Activated naive CD8-positive, alpha-beta T cell treated with anti-CD3 and anti-CD28 coated beads for 36 hours (primary cell): Measurements from ENCODE around the gene OR5B3. TPM values are rescaled to one million over a fixed set of nuclear protein-coding genes. Genes with fewer than 3 reads are reported as not detected.

Source experiments
- DNase-seq: peaks from one replicate; pipeline ENCODE4 v3.0.0; 2021
- H3K27ac Mint-ChIP-seq: one replicate; pipeline ENCODE4 v1.8.0; 2022; ENCODE audit warnings: mild to moderate bottlenecking, moderate library complexity, mixed read lengths
- H3K27me3 Mint-ChIP-seq: one replicate; pipeline ENCODE4 v1.8.0; 2022; ENCODE audit warnings: mild to moderate bottlenecking, mixed read lengths
- H3K36me3 Mint-ChIP-seq: one replicate; pipeline ENCODE4 v1.8.0; 2021; ENCODE audit warnings: mild to moderate bottlenecking, mixed read lengths
- H3K4me1 Mint-ChIP-seq: one replicate; pipeline ENCODE4 v1.8.0; 2021; ENCODE audit warnings: mixed read lengths
- H3K4me3 Mint-ChIP-seq: one replicate; pipeline ENCODE4 v1.8.0; 2022; ENCODE audit warnings: mild to moderate bottlenecking, moderate library complexity, mixed read lengths
- H3K9me3 Mint-ChIP-seq: one replicate; pipeline ENCODE4 v1.8.0; 2022; ENCODE audit warnings: mixed read lengths
- total RNA-seq, 2 experiments: library from RNA; stranded (reverse); gene quantifications; one replicate each; pipeline ENCODE4 v1.2.3, GENCODE V29; 2021

The OR5B3 gene
- total RNA-seq, 2 experiments from 2014 or later: not detected

GRCh38 chr11:58358969-58359368 lies 47.7 kb downstream of the OR5B3 start, which contains the start of gene OR5B17:
Gene OR5B17, minus strand, starts transcription at chr11:58359069. Its CDS starts 0 bp downstream, at chr11:58359069.
- Mint-ChIP-seq H3K9me3 (no peaks in the 10 kb centered on the region), H3K36me3 (no peaks in the 10 kb centered on the region)

DNA sequence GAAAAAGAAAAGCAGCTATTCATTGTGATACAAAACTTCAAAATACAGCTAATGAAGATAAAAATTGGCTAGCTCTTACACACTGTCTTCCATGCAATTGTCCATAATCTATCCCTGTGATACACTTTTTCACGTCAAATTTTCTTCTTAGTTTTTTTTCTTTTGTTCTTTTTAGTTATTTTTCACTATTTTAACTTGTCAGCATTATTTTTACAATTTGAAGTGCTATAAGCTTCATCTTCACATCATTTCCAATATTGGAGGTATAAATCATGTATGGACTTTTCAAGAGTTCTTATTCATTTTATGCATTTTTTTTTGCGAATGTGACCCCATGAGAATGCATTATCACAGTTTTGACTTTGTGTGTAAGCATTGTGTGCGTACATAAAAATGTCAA lies 51.9 kb downstream of the OR5B3 start:
- Mint-ChIP-seq H3K27me3 (peaks cover 6% of the 10 kb centered on the region), H3K4me3 (no peak overlapping the region), H3K9me3 (no peaks in the 10 kb centered on the region), H3K4me1 (no peaks in the 10 kb centered on the region), H3K27ac (no peak overlapping the region), H3K36me3 (no peaks in the 10 kb centered on the region)
- DNase-seq: no peak

More at GRCh38 chr11:58358969-58359368, 47.7 kb downstream of the OR5B3 start, which contains the start of gene OR5B17:
- no peak for DNase-seq
- Mint-ChIP-seq H3K4me1 (peaks cover 3% of the 10 kb centered on the region), H3K27me3 (peaks cover 6% of the 10 kb centered on the region), H3K27ac (no peak within 1 kb of the TSS), H3K4me3 (no peak within 1 kb of the TSS)

Other genes with a start within 250 kb of the OR5B3 start
- not detected for gene OR9Q2, start 217.8 kb downstream of the OR5B3 start, total RNA-seq
- gene OR1S2, start 202.7 kb downstream of the OR5B3 start, total RNA-seq: not detected
- not detected for gene OR1S1, start 194.2 kb downstream of the OR5B3 start, total RNA-seq
- gene OR10Q1, start 178.0 kb downstream of the OR5B3 start, total RNA-seq: not detected
- not detected for gene OR10W1, start 138.6 kb downstream of the OR5B3 start, total RNA-seq
- gene OR5B17, start 47.8 kb downstream of the OR5B3 start, total RNA-seq: not detected
- not detected for gene OR5B2, start 21.2 kb upstream of the OR5B3 start, total RNA-seq
- gene OR5B12, start 35.4 kb upstream of the OR5B3 start, total RNA-seq: not detected
- gene OR5B21, start 101.2 kb upstream of the OR5B3 start, total RNA-seq: not detected
- 100 to 1,000 TPM; 146 to 147 TPM for gene LPXN, start 169.0 kb upstream of the OR5B3 start, total RNA-seq
- 10 to 100 TPM; 52.8 to 54.9 TPM for gene ZFP91, start 172.2 kb upstream of the OR5B3 start, total RNA-seq
- 1 to 10 TPM; 3.3 TPM for gene CNTF, start 215.8 kb upstream of the OR5B3 start, total RNA-seq